HCT116 (cell line): ENCODE measurements around the gene PACS2. TPM values are rescaled to one million over a fixed set of nuclear protein-coding genes. Genes with fewer than 3 reads are reported as not detected.

Experiments used
- ATAC-seq: fragments of 200-7000 bp; cut with Tn5 transposase; 2 replicates; pipeline ENCODE4 v1.9.1; 2020; ENCODE audit warnings: mild to moderate bottlenecking, moderate library complexity
- BruUV-seq: library from RNA; stranded (reverse); fragments of 400-500 nt; replicated peaks from 2 replicates; lab custom pipeline; 2021; lab: Mats Ljungman, UMichigan
- CTCF ChIA-PET: fragments of 300-600 bp; sonication (Branson Sonifier 250); formaldehyde crosslinking; loops from one replicate; lab custom pipeline; 2021; ENCODE audit warnings: antibody characterized with exemption; lab: Charles Lee
- POLR2A ChIA-PET: fragments of 300-600, 350-600 bp; sonication (Branson Sonifier 250); formaldehyde crosslinking; loops from one replicate; lab custom pipeline; 2021; ENCODE audit warnings: antibody characterized with exemption; lab: Charles Lee
- RAD21 ChIA-PET, 2 experiments: fragments of 300-600 bp; sonication (Branson Sonifier 250); formaldehyde crosslinking; loops; one replicate each; lab custom pipeline; 2023; ENCODE audit warnings: low total read pairs in 2 of 2; ENCODE audit not compliant: uncharacterized antibody in 2 of 2, unreplicated experiment in 2 of 2, low non-redundant PET in 1 of 2; lab: Charles Lee
- DNase-seq: peaks from one replicate; pipeline ENCODE4 v3.0.0-alpha.2; 2010; ENCODE audit warnings: low read depth, low spot score
- H2AFZ ChIP-seq: fragments of 200-600 bp; shearing (Covaris generic), sonication (generic); 2 replicates; pipeline ENCODE4 v1.6.1; 2017; ENCODE audit warnings: low read depth, mixed run types, mixed read lengths, antibody characterized with exemption, low read length; ENCODE audit not compliant: poor library complexity, severe bottlenecking
- H3K27ac ChIP-seq: 2 replicates; pipeline ENCODE4 v1.5.1; 2012; ENCODE audit warnings: low read depth, low read length
- H3K27me3 ChIP-seq: fragments of 200-600 bp; sonication (generic); 2 replicates; pipeline ENCODE4 v1.6.1; 2016; ENCODE audit warnings: mixed run types, low read length, mixed read lengths; ENCODE audit not compliant: insufficient read depth
- H3K36me3 ChIP-seq, 2 experiments: fragments of 200-500 bp in 1 of 2; fragments of 200-600 bp in 1 of 2; sonication (Bioruptor generic) in 1 of 2; sonication (generic) in 1 of 2; 2 replicates each; pipeline versions ENCODE4 v1.5.1 to v1.6.1; 2014 to 2016; ENCODE audit warnings: low read length in 2 of 2, inconsistent platforms in 1 of 2, mixed read lengths in 1 of 2, mixed run types in 1 of 2; ENCODE audit not compliant: insufficient read depth in 2 of 2, control insufficient read depth in 1 of 2
- H3K4me1 ChIP-seq, 2 experiments: fragments of 200-600 bp in 1 of 2; sonication (generic) in 1 of 2; 2 replicates each; pipeline versions ENCODE4 v1.5.1 to v1.6.1; 2012 to 2017; ENCODE audit warnings: low read length in 2 of 2, inconsistent platforms in 1 of 2, mild to moderate bottlenecking in 1 of 2, mixed read lengths in 1 of 2, mixed run types in 1 of 2, moderate library complexity in 1 of 2; ENCODE audit not compliant: insufficient read depth in 2 of 2, control insufficient read depth in 1 of 2
- H3K4me2 ChIP-seq: fragments of 200-600 bp; sonication (generic); 2 replicates; pipeline ENCODE4 v1.6.1; 2017; ENCODE audit warnings: mixed run types, low read length, mixed read lengths
- H3K4me3 ChIP-seq, 2 experiments: fragments of 200-600 bp in 1 of 2; sonication (generic) in 1 of 2; replicated peaks in 1 of 2; 2 replicates each; pipeline ENCODE4 v1.5.1; 2011 to 2016; ENCODE audit warnings: low read length in 2 of 2, control low read depth in 1 of 2, low read depth in 1 of 2, mild to moderate bottlenecking in 1 of 2, mixed read lengths in 1 of 2, mixed run types in 1 of 2
- H3K79me2 ChIP-seq: fragments of 200-600 bp; sonication (generic); 2 replicates; pipeline ENCODE4 v1.6.1; 2017; ENCODE audit warnings: mild to moderate bottlenecking, mixed run types, low read length, moderate library complexity, mixed read lengths; ENCODE audit not compliant: insufficient read depth
- H3K9ac ChIP-seq: fragments of 200-600 bp; sonication (generic); 2 replicates; pipeline ENCODE4 v1.6.1; 2016; ENCODE audit warnings: low read length, mixed read lengths
- H3K9me2 ChIP-seq: fragments of 200-600 bp; sonication (generic), shearing (Covaris generic); 2 replicates; pipeline ENCODE4 v1.6.1; 2017; ENCODE audit warnings: mixed run types, mild to moderate bottlenecking, moderate library complexity; ENCODE audit not compliant: insufficient read depth
- H3K9me3 ChIP-seq, 2 experiments: fragments of 200-500 bp in 1 of 2; fragments of 200-600 bp in 1 of 2; sonication (Bioruptor generic) in 1 of 2; sonication (generic) in 1 of 2; 2 replicates each; pipeline ENCODE4 v1.6.1; 2014 to 2017; ENCODE audit warnings: low read length in 2 of 2, mixed read lengths in 2 of 2, inconsistent platforms in 1 of 2, low read depth in 1 of 2, mild to moderate bottlenecking in 1 of 2, mixed run types in 1 of 2, moderate library complexity in 1 of 2; ENCODE audit not compliant: control insufficient read depth in 1 of 2, insufficient read depth in 1 of 2
- H4K20me1 ChIP-seq: fragments of 200-600 bp; sonication (generic), shearing (Covaris generic); 2 replicates; pipeline ENCODE4 v1.6.1; 2017; ENCODE audit warnings: mixed run types, mild to moderate bottlenecking, moderate library complexity; ENCODE audit not compliant: insufficient read depth
- ATF3 ChIP-seq: IDR thresholded peaks from 2 replicates; pipeline ENCODE4 v1.6.1; 2012
- CBX3 ChIP-seq: IDR thresholded peaks from 2 replicates; pipeline ENCODE4 v1.6.1; 2012; ENCODE audit warnings: low read depth
- CTCF ChIP-seq, 3 experiments: fragments of 200-600 bp in 1 of 3; sonication (generic) in 1 of 3; IDR thresholded peaks in 2 of 3; conservative IDR thresholded peaks in 1 of 3; 2 replicates each; pipeline ENCODE4 v1.5.1; 2012 to 2017; ENCODE audit warnings: low read depth in 2 of 3, low read length in 2 of 3, antibody characterized with exemption in 1 of 3, borderline replicate concordance in 1 of 3, control low read depth in 1 of 3, mild to moderate bottlenecking in 1 of 3, mixed read lengths in 1 of 3, mixed run types in 1 of 3, moderate library complexity in 1 of 3; ENCODE audit not compliant: insufficient read depth in 1 of 3
- POLR2A ChIP-seq: IDR thresholded peaks from 2 replicates; pipeline ENCODE4 v1.7.0; 2011; ENCODE audit warnings: borderline replicate concordance; ENCODE audit not compliant: insufficient read depth, insufficient read length; ENCODE audit errors: extremely low read depth
- RAD21 ChIP-seq: IDR thresholded peaks from 2 replicates; pipeline ENCODE4 v1.6.1; 2012; ENCODE audit warnings: low read depth, mild to moderate bottlenecking
- SIN3A ChIP-seq: IDR thresholded peaks from 2 replicates; pipeline ENCODE4 v1.6.1; 2012; ENCODE audit warnings: low read depth
- TCF7L2 ChIP-seq: IDR thresholded peaks from 2 replicates; pipeline ENCODE4 v1.7.0; 2011; ENCODE audit warnings: borderline replicate concordance, inconsistent platforms; ENCODE audit not compliant: insufficient read depth, insufficient read length; ENCODE audit errors: extremely low read depth
- ZFX ChIP-seq: fragments of 450-650 bp; IDR thresholded peaks from 2 replicates; pipeline ENCODE4 v1.6.1; 2017
- intact Hi-C: fragments of 100-400 bp; cut with micrococcal nuclease; formaldehyde crosslinking; loops from 2 replicates; pipeline ENCODE4 v1.10.0; 2022
- total RNA-seq: library from RNA; stranded (reverse); gene quantifications from one replicate; pipeline ENCODE4 v1.2.1, GENCODE V29; 2021; ENCODE audit not compliant: unreplicated experiment

Gene PACS2
- total RNA-seq, 1 experiment from 2014 or later = 75.5 TPM

- BruUV-seq = no TSS peak
- ChIA-PET CTCF (interaction anchor here (0.6 kb wide), 1 partner anchor 21 kb away, joined by 4 read pairs; the partner anchor contains the start of gene BRF1), POLR2A (no interaction called here), RAD21 (no interaction called here)
- Histone ChIP-seq H3K79me2 (peaks cover 60% of the 10 kb centered on the region), H3K4me2 (no peak overlapping the region), H4K20me1 (no peaks in the 10 kb centered on the region), H3K9ac (no peak overlapping the region), H3K27me3 (no peaks in the 10 kb centered on the region), H3K36me3 (no peaks in the 10 kb centered on the region; a peak in 1 of 4 replicates), H3K9me3 (no peaks in the 10 kb centered on the region), H3K9me2 (no peaks in the 10 kb centered on the region), H3K27ac (no peak overlapping the region), H3K4me3 (no peak overlapping the region), H3K4me1 (no peaks in the 10 kb centered on the region), H2AFZ (no peak overlapping the region)
- no peak for ATAC-seq
- intact Hi-C loops = no loop called here
- no peak for DNase-seq
- TF ChIP-seq ATF3 (no peak), CBX3 (no peak), CTCF (IDR thresholded peaks at IDR 0.05 in 2 of 3, conservative IDR thresholded peaks at IDR 0.05 in 1 of 3; ENCODE audit: borderline replicate concordance in 1 of 3, insufficient read depth in 1 of 3, low read depth in 2 of 3, low read length in 2 of 3) (no peak), TCF7L2 (no peak), POLR2A (no peak), SIN3A (no peak), ZFX (no peak), RAD21 (no peak)
Observed at GRCh38 chr14:105279642-105280361, 34.7 kb upstream of the PACS2 start.
